EH (cell line): Measurements from ENCODE around the gene HSD17B2.

Experiments used
- DNase-seq: peaks from one replicate; pipeline ENCODE4 v3.0.0-alpha.2; 2015; ENCODE audit warnings: low read depth

HSD17B2 gene

GRCh38 chr16:82019535-82019934, 15.5 kb upstream of the HSD17B2 start:
- no peak for DNase-seq

GRCh38 chr16:82020051-82020450, 15.0 kb upstream of the HSD17B2 start:
- DNase-seq: no peak

GRCh38 chr16:82023206-82023605, 11.8 kb upstream of the HSD17B2 start:
- DNase-seq: no peak

GRCh38 chr16:82024316-82024715, 10.7 kb upstream of the HSD17B2 start:
- no peak for DNase-seq

GRCh38 chr16:82024883-82025282, 10.2 kb upstream of the HSD17B2 start:
- DNase-seq: no peak

- no peak for DNase-seq
These were observed 7.4 kb upstream of the HSD17B2 start for GRCh38 chr16:82027629-82028064.

GRCh38 chr16:82031116-82032084, 3.7 kb upstream of the HSD17B2 start:
- peak; percentile 70 for DNase-seq

- no peak for DNase-seq
These were observed 2.0 kb upstream of the HSD17B2 start for GRCh38 chr16:82033006-82033405.

- no peak for DNase-seq
These were observed 1.3 kb upstream of the HSD17B2 start for GRCh38 chr16:82033683-82034300.

GRCh38 chr16:82037251-82037650, 2.2 kb downstream of the HSD17B2 start:
- DNase-seq: no peak

- DNase-seq: peak; percentile 30
These were observed 2.6 kb downstream of the HSD17B2 start for GRCh38 chr16:82037666-82038065.

- DNase-seq: no peak
These were observed 5.2 kb downstream of the HSD17B2 start for GRCh38 chr16:82040296-82040695.

GRCh38 chr16:82041542-82041941, 6.5 kb downstream of the HSD17B2 start:
- no peak for DNase-seq

GRCh38 chr16:82042144-82042543, 7.1 kb downstream of the HSD17B2 start:
- no peak for DNase-seq

GRCh38 chr16:82042846-82043245, 7.8 kb downstream of the HSD17B2 start:
- no peak for DNase-seq

- DNase-seq: peak; percentile 88
These were observed 8.9 kb downstream of the HSD17B2 start for GRCh38 chr16:82043680-82044584.

GRCh38 chr16:82044585-82044911, 9.5 kb downstream of the HSD17B2 start:
- no peak for DNase-seq

- DNase-seq: no peak
These were observed 10.4 kb downstream of the HSD17B2 start for GRCh38 chr16:82045465-82045864.

GRCh38 chr16:82046541-82046940, 11.5 kb downstream of the HSD17B2 start:
- DNase-seq: no peak

- no peak for DNase-seq
These were observed 11.9 kb downstream of the HSD17B2 start for GRCh38 chr16:82046941-82047340.

- no peak for DNase-seq
These were observed 12.3 kb downstream of the HSD17B2 start for GRCh38 chr16:82047374-82047773.

- DNase-seq: no peak
These were observed 12.7 kb downstream of the HSD17B2 start for GRCh38 chr16:82047787-82048186.
